K562 (cell line): ENCODE data around the gene SLBP. TPM values are rescaled to one million over a fixed set of nuclear protein-coding genes. Genes with fewer than 3 reads are reported as not detected.
A peak's percentile ranks its signal among the peaks of the same experiment; 100 is the strongest.

Experiments used
- ATF7 ChIP-seq: fragments of 450-650 bp; IDR thresholded peaks from 2 replicates; pipeline ENCODE4 v1.7.1; 2014; ENCODE audit warnings: mild to moderate bottlenecking, moderate library complexity
- EP400 ChIP-seq: fragments of 450-650 bp; IDR thresholded peaks from 2 replicates; pipeline ENCODE4 v1.6.1; 2017; ENCODE audit warnings: antibody characterized with exemption, mild to moderate bottlenecking, moderate library complexity
- ETV5 ChIP-seq: sonication (generic); formaldehyde crosslinking; IDR thresholded peaks from 2 replicates; pipeline ENCODE4 v1.4.0; 2020; ENCODE audit warnings: low read depth, mild to moderate bottlenecking, missing genetic modification reagents
- MYBL2 ChIP-seq, 2 experiments: fragments of 450-650 bp in 1 of 2; sonication (generic) in 1 of 2; formaldehyde crosslinking in 1 of 2; IDR thresholded peaks; 2 replicates each; pipeline versions ENCODE4 v1.6.1 to v1.8.1; 2017 to 2022; ENCODE audit warnings: borderline replicate concordance in 1 of 2, inconsistent platforms in 1 of 2, low read depth in 1 of 2, mild to moderate bottlenecking in 1 of 2, missing genetic modification reagents in 1 of 2, moderate library complexity in 1 of 2
- NR4A1 ChIP-seq, 2 experiments: fragments of 250-450 bp in 1 of 2; fragments of 450-650 bp in 1 of 2; sonication (Bioruptor Pico) in 1 of 2; IDR thresholded peaks; 2 replicates each; pipeline versions ENCODE4 v1.4.0 to v1.6.1; 2016 to 2020; ENCODE audit warnings: mild to moderate bottlenecking in 2 of 2, missing compliant biosample characterization in 1 of 2, missing genetic modification characterization in 1 of 2, moderate library complexity in 1 of 2
- POLR2AphosphoS5 ChIP-seq: IDR thresholded peaks from 2 replicates; pipeline ENCODE4 v1.6.1; 2011; ENCODE audit warnings: mild to moderate bottlenecking, low read depth, low read length, moderate library complexity; ENCODE audit not compliant: control insufficient read depth, insufficient read depth
- SIN3B ChIP-seq: fragments of 450-650 bp; IDR thresholded peaks from 2 replicates; pipeline ENCODE4 v1.6.1; 2017; ENCODE audit warnings: low read depth, mild to moderate bottlenecking, moderate library complexity
- TAL1 ChIP-seq: fragments of 450-650 bp; IDR thresholded peaks from 2 replicates; pipeline ENCODE4 v1.6.1; 2016; ENCODE audit warnings: mild to moderate bottlenecking
- ZBTB7A ChIP-seq: IDR thresholded peaks from 2 replicates; pipeline ENCODE4 v1.6.1; 2011; ENCODE audit warnings: low read depth, mild to moderate bottlenecking, low read length, moderate library complexity, borderline replicate concordance; ENCODE audit not compliant: control insufficient read depth
- polyA plus RNA-seq, 8 experiments: library from polyadenylated mRNA; depleted of rRNA in 4 of 8; stranded (reverse) in 5 of 8; unstranded in 3 of 8; fragments of >200 nt; fragmentation: Nextera tagmentation in 2 of 8; fragmentation: Illumina TruSeq in 1 of 8; extraction: Ambion mirVana in 2 of 8; extraction: Trizol in 1 of 8; gene quantifications; 2 replicates each; pipeline versions ENCODE4 v1.2.1 to v1.2.3, GENCODE V29; 2011 to 2014; ENCODE audit warnings: inconsistent platforms in 1 of 8, missing spikeins in 1 of 8
- total RNA-seq, 7 experiments: library from RNA; depleted of rRNA in 6 of 7; stranded (reverse); fragments of >200 nt in 6 of 7; fragmentation: Illumina TruSeq in 2 of 7; extraction: Trizol in 2 of 7; gene quantifications; 2 replicates each; pipeline versions ENCODE4 v1.2.1 to v1.2.3, GENCODE V29; 2011 to 2021; ENCODE audit warnings: low replicate concordance in 1 of 7
- TF ChIP-seq, protein P1 (sequence below): fragments of 250-450 bp; sonication (Bioruptor Pico); IDR thresholded peaks from 2 replicates; pipeline ENCODE4 v1.4.0; 2020; ENCODE audit warnings: mild to moderate bottlenecking, moderate library complexity
- TF ChIP-seq, protein P2 (sequence below): sonication (generic); formaldehyde crosslinking; IDR thresholded peaks from 2 replicates; pipeline ENCODE4 v1.8.0; 2022; ENCODE audit warnings: mild to moderate bottlenecking, missing genetic modification reagents
- TF ChIP-seq, protein P3 (sequence below): fragments of 450-650 bp; IDR thresholded peaks from 2 replicates; pipeline ENCODE4 v1.6.1; 2014; ENCODE audit warnings: low read depth, mild to moderate bottlenecking, moderate library complexity, borderline replicate concordance
- TF ChIP-seq, protein P4 (sequence below): fragments of 200-800 bp; sonication (Bioruptor generic); IDR thresholded peaks from 2 replicates; pipeline ENCODE4 v1.6.1; 2017; ENCODE audit warnings: missing genetic modification characterization, missing compliant biosample characterization

SLBP gene
- total and polyA plus RNA-seq, 9 of the 15 experiments (the other 6 are each of a cell fraction or from before 2014, with no cell fraction given): 49.4 to 221 (median 162) TPM

DNA sequence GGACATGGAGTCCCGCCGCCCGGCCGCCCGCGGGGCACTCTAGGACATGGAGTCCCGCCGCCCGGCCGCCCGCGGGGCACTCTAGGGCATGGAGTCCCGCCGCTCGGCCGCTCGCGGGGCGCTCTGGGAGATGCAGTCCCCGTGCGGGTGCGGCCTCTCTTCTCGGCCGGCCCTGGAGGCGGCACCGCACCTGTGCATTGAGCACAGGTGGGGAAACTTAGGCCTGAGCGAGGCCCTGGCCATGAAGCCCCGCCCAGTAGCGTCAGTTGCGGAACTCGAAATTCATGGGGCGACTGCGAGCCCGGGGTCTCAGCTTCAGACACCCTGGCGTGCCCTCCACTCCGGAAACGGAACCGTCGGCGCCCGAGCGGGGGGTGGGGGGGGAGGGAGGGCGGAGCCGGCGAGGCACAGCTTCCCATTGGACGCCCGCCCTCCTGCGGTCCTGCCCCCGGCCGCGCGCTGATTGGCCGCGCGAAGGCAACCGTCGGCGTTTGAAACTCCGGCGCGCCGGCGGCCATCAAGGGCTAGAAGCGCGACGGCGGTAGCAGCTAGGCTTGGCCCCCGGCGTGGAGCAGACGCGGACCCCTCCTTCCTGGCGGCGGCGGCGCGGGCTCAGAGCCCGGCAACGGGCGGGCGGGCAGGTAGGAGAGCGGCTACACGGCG lies 9.0 kb upstream of the SLBP start, which contains the start of the genes TACC3 and TMEM129 (continued):
- TF ChIP-seq, protein P1, sequence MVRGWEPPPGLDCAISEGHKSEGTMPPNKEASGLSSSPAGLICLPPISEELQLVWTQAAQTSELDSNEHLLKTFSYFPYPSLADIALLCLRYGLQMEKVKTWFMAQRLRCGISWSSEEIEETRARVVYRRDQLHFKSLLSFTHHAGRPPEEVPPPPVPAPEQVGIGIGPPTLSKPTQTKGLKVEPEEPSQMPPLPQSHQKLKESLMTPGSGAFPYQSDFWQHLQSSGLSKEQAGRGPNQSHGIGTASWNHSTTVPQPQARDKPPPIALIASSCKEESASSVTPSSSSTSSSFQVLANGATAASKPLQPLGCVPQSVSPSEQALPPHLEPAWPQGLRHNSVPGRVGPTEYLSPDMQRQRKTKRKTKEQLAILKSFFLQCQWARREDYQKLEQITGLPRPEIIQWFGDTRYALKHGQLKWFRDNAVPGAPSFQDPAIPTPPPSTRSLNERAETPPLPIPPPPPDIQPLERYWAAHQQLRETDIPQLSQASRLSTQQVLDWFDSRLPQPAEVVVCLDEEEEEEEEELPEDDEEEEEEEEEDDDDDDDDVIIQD (CRISPR knock-in tag): no peak
- TF ChIP-seq POLR2AphosphoS5 (peak; percentile 56), TAL1 (no peak), ZBTB7A (peak; percentile 82; the same call in 1 of the 2 replicates), SIN3B (0 out of 2 replicates have a peak, but pooled peaks have one; percentile 53), MYBL2 (IDR thresholded peaks at IDR 0.05; ENCODE audit: low read depth) (peak; percentile 96), MYBL2 (CRISPR knock-in tag; IDR thresholded peaks at IDR 0.05; ENCODE audit: borderline replicate concordance) (peak; percentile 81; the same call in 1 of the 2 replicates), ETV5 (CRISPR knock-in tag) (peak; percentile 60; the same call in 1 of the 2 replicates), ATF7 (0 out of 2 replicates have a peak, but pooled peaks have one; percentile 33), NR4A1 (CRISPR knock-in tag; IDR thresholded peaks at IDR 0.05) (no peak), NR4A1 (tag; IDR thresholded peaks at IDR 0.05) (no peak), EP400 (peak; percentile 73)
- TF ChIP-seq, protein P2, sequence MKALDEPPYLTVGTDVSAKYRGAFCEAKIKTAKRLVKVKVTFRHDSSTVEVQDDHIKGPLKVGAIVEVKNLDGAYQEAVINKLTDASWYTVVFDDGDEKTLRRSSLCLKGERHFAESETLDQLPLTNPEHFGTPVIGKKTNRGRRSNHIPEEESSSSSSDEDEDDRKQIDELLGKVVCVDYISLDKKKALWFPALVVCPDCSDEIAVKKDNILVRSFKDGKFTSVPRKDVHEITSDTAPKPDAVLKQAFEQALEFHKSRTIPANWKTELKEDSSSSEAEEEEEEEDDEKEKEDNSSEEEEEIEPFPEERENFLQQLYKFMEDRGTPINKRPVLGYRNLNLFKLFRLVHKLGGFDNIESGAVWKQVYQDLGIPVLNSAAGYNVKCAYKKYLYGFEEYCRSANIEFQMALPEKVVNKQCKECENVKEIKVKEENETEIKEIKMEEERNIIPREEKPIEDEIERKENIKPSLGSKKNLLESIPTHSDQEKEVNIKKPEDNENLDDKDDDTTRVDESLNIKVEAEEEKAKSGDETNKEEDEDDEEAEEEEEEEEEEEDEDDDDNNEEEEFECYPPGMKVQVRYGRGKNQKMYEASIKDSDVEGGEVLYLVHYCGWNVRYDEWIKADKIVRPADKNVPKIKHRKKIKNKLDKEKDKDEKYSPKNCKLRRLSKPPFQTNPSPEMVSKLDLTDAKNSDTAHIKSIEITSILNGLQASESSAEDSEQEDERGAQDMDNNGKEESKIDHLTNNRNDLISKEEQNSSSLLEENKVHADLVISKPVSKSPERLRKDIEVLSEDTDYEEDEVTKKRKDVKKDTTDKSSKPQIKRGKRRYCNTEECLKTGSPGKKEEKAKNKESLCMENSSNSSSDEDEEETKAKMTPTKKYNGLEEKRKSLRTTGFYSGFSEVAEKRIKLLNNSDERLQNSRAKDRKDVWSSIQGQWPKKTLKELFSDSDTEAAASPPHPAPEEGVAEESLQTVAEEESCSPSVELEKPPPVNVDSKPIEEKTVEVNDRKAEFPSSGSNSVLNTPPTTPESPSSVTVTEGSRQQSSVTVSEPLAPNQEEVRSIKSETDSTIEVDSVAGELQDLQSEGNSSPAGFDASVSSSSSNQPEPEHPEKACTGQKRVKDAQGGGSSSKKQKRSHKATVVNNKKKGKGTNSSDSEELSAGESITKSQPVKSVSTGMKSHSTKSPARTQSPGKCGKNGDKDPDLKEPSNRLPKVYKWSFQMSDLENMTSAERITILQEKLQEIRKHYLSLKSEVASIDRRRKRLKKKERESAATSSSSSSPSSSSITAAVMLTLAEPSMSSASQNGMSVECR: peak; percentile 84
- TF ChIP-seq, protein P3, sequence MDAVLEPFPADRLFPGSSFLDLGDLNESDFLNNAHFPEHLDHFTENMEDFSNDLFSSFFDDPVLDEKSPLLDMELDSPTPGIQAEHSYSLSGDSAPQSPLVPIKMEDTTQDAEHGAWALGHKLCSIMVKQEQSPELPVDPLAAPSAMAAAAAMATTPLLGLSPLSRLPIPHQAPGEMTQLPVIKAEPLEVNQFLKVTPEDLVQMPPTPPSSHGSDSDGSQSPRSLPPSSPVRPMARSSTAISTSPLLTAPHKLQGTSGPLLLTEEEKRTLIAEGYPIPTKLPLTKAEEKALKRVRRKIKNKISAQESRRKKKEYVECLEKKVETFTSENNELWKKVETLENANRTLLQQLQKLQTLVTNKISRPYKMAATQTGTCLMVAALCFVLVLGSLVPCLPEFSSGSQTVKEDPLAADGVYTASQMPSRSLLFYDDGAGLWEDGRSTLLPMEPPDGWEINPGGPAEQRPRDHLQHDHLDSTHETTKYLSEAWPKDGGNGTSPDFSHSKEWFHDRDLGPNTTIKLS: peak; percentile 68; the same call in 1 of the 2 replicates
- TF ChIP-seq, protein P4, sequence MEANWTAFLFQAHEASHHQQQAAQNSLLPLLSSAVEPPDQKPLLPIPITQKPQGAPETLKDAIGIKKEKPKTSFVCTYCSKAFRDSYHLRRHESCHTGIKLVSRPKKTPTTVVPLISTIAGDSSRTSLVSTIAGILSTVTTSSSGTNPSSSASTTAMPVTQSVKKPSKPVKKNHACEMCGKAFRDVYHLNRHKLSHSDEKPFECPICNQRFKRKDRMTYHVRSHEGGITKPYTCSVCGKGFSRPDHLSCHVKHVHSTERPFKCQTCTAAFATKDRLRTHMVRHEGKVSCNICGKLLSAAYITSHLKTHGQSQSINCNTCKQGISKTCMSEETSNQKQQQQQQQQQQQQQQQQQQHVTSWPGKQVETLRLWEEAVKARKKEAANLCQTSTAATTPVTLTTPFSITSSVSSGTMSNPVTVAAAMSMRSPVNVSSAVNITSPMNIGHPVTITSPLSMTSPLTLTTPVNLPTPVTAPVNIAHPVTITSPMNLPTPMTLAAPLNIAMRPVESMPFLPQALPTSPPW: peak; percentile 100
